ENCODE measurements around the gene CMPK2.
"Not testable (repeated sequence)": the region's sequence is repeated elsewhere in the genome, so short reads cannot be mapped to it uniquely, and the experiment has no call there.

The CMPK2 gene

DNA sequence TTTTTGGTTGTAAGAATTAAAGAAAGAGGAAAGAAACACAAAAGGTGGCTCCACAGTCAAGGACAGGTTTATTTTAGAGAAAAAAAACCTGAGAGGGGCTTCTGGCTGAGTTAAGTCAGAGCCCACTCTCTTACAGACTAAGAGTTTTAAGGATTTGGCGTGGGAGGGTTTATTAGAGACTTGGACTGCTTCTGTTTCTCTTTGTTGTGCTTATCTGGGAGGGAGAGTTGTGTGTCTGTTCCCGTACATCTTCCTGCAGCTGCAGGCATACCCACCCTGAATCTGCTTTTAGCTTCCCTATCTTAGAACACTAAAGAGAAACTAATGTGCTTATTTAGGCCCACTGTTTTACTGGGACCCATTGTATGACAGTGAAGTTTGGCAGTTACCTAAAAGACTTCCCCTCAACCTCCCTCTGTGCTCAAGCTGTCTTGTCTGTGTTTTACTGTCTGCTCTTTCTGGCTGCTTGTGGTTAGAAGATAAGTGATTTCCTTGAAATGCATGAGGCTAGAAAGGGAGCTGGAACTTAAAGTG, 14.6 kb upstream of the CMPK2 start:
- DNase-seq: no peak

DNA sequence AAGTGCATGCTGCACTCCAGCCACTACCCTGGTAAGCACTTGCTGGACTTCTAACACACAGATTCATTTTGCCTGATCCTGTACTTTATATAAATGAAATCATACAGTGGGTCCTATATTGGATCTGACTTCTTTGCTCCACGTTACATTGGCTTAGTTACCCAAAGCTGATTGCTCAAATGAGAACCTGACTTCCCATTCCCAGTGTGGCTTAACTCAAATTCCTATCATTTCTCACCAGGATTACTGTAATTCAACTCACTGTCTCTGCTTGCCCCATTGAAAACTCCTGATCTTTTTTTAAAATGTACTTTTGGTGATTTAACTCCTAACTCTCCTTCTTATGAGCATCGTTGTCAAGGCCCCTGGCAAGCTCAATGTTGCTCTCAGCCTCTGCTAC, 13.3 kb upstream of the CMPK2 start:
- DNase-seq: no peak

DNA sequence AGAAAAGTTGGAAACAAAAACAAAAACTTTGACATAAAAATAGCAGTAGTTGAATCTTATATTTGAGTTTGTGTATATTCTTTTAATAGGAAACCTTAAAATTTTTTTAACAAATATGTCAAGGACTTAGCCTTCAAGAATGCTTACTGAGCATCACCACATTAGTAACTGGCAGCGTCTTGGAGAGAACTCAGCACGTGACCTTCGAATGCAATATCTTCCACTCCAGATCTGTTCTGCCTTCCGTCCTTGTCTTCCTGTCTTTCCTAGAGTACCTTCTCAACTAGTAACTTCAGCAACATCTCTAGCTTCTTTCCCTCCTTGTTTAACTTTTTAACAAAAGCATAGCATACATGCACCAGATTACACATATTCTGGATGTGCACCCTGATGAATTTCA, 12.8 kb upstream of the CMPK2 start:
- DNase-seq: no peak

DNA sequence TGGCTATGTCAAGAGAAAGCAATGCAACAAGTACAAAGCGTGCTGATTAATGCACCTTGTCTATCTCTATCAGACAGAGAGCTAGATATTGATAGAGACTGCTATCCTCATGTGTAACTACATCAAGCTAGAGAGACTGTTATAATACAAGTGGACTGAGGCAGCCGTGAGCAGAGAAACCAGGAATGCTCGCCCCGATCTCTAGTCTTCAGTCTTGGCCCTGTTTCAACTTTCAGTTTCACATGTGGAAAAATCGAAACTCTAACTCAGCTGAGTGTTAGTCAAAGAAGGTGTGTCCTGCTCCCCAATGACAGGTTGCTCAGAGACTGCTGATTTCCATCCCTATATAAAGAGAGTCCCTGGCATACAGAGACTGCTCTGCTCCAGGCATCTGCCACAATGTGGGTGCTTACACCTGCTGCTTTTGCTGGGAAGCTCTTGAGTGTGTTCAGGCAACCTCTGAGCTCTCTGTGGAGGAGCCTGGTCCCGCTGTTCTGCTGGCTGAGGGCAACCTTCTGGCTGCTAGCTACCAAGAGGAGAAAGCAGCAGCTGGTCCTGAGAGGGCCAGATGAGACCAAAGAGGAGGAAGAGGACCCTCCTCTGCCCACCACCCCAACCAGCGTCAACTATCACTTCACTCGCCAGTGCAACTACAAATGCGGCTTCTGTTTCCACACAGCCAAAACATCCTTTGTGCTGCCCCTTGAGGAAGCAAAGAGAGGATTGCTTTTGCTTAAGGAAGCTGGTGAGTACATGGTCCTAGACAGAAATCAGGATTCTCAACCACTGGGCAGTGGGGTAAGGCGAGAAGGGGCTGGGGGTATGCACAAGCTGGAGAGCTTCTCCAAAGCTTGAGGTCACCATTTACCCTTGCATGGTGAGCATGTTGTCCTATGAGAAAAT, 11.9 kb upstream of the CMPK2 start, which contains the start of gene RSAD2:
Gene RSAD2 (plus strand): TSS at position 376 of the 903 bp plus-strand sequence. CDS start 24 bp downstream, at position 400.
- peak; percentile 37 for DNase-seq

DNA sequence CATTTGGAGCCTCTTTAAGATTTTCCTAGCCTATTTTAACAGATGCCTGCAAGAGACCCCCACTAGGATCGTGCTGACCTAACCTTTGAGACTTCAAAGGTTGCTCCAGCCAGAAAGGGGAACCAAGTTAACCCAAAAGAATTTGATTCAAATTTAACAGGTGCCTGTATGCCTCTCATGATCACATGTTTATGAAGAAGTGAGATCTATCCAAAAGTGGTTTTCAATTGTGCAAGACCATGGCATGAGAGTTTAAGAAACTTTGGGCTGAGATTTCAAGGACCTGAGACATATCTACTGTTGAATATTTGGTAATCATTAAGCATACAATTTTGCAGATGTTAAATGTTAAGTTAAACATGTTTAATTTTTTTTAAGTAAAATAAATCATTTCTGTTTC, 10.6 kb upstream of the CMPK2 start:
- DNase-seq: no peak

DNA sequence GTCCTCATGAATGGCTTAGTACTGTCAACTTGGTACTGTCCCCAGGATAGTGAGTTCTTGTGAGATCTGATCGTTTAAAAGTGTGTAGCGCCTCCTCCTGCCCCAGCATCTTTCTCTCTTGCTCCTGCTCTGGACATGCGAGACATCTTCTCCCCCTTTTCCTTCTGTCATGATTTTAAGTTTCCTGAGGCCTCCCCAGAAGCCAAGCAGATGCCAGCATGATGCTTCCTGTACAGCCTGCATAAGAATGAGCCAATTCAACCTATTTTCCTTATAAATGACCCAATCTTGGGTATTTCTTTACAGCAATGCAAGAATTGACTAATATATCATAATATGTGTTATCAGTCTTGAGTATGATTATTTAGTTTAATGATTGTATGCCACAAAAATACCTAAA, 8.3 kb upstream of the CMPK2 start:
- no peak for DNase-seq

DNA sequence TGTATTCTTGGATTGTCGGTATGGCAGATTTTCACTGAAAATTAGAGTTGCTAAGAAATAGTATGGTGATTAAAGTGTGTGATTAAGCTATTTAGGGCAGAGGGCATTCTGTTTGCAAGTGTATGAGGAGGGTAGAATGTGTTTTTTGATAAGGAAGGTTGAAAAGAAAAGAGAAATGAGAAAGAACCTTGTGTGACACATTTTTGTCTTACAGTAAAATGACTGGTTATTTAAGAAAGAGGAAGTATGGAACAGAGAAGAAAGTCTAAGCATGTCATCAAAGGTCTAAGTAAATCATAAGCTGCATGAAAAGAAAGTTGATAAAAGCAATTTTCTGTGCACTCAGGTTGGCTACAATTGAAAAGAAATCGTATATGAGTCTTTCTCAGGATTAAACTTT, 6.7 kb upstream of the CMPK2 start:
- no peak for DNase-seq

DNA sequence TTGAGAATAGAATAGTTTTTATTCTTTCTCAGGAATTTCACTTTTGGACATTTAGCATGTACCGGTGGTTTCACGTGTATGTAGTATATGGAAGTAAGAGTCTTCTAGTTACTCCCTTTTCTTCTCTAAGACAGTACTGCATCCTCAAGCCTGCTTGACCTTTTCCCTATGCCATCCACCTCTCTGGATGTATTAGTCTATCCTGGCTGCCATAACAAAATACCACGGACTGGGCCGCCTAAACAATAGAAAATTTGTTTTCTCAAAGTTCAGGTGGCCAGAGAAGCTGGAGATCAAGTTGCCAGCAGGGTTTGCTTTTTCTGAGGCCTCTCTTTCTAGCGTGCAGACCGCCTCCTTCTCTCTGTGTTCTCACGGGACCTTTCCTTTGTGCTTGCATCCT, 1.3 kb upstream of the CMPK2 start:
- no peak for DNase-seq

DNA sequence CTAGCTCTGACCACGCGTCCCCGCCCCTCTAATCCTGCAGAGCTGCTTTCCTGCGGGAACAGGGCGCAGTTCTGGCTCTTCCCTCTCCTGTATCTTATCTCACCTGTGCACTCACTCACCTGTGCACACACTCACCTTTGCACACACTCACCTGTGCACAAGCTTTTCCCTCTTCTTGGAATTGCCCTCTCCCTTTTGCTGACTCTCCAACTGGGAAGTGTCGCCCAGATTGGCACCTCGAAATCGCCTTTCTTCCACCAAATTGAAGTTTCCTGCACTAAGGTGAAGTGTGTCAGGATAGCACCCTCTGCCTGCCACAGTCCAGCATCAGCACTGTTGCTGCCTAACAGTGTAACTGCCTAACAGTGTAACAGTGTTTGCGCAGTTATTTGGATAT, 566 bp upstream of the CMPK2 start:
- DNase-seq: peak; percentile 75

DNA sequence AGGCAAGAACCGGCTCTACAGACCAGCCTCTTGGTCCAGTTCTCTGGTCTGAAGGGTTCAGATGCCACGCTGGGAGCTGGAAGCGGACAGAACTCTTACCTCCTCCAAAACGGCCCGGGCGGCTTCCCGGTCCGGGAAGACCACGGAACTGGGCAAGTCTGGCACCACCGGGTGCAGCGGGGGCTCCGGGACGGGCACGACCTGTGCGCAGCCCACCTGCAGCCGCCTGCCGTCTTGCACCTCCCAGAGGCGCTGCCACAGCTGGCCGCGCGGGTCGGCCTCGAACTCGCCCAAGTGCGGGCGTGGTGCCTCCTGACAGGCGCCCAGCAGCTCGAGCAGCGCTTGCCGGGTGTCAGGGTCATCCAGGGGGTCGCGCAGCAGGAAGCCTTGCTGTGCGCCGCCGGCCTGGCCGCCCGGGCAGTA, 773 bp downstream of the CMPK2 start:
- DNase-seq: no peak

DNA sequence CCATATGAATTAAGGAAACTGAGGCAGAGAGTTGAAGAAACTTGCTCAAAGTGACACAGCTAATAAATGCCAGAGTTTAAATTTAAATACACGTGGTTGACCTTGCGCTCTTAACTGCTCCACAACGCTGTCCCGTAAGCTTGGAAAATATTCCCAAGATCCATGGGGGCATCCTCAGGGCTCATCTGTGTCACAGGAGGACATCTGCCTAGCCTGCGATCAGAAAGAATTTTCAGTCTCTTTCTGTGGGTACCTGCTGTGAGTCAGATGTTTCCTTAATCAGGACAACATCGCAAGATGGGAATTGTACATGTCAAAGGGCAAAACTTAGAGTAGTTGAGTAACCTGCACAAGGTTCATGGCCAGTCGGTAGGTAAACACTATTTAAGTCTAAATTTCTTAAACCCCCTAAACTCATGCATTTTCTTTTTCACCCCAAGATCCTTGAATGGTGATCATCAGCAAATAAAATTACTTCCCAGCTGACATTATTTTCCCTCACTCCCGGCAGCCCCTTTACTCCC, 1.4 kb downstream of the CMPK2 start:
- DNase-seq: no peak

DNA sequence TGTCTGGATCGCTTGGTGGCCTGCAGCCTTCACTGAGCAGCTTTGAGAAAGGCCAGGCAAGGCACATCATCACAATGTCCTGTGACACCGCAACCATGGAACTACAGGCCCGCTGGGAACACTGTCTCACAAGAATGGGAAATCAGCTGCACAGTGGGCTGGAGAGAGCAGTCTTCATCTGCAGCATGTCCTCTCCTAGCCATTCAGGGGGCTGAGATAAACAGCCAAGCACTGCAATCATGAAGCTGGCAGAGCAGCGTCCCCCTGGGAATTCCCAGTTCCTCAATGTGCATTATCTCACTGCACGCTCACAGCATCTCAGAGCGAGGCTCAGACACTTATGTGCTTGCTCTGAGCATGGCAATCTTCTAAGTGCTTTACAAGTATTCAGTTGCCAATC, 1.9 kb downstream of the CMPK2 start:
- no peak for DNase-seq

DNA sequence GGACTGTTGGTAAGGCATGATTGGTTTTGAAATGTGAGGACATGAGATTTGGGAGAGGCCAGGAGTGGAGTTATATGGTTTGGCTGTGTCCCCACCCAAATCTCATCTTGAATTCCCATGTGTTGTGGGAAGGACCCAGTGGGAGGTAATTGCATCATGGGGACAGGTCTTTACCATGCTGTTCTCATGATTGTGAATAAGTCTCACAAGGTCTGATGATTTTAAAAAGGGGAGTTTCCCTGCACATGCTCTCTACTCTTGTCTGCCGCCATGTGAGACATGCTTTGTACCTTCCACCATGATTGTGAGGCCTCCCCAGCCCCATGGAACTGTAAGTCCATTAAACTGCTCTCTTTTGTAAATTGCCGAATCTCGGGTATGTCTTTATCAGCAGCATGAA, 5.4 kb downstream of the CMPK2 start:
- DNase-seq: no peak

DNA sequence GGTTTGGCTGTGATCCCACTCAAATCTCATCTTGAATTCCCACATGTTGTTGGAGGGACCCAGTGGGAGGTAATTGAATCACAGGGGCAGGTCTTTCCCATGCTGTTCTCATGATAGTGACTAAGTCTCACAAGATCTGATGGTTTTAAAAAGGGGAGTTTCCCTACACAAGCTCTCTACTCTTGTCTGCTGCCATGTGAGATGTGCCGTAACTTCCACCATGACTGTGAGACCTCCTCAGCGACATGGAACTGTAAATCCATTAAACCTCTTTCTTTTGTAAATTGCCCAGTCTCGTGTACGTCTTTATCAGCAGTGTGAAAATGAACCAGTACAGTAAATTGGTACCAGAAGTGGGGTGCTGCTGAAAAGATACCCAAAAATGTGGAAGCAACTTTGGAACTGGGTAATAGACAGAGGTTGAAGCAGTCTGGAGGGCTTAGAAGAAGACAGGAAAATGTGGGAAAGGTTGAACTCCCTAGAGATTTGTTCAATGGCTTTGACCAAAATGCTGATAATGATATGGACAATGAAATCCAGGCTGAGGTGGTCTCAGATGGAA, 7.2 kb downstream of the CMPK2 start:
- DNase-seq: not testable (repeated sequence)

DNA sequence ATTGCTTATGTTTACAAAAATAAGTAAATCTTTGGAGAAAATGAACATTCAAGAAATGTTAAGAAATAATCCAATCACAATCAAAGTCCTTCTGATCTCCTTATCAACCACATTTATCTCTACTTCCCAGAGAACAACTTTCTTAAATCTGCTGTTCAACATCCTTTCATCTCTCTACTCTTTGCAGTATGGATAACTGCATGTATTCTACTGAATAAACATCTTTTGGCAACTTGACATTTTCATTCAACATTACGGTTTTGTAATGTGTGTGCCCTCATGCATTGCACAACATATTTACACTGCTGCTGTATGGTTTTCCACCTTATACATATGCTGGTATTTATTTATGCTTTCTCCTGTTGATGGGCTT, 9.2 kb downstream of the CMPK2 start:
- DNase-seq: no peak

DNA sequence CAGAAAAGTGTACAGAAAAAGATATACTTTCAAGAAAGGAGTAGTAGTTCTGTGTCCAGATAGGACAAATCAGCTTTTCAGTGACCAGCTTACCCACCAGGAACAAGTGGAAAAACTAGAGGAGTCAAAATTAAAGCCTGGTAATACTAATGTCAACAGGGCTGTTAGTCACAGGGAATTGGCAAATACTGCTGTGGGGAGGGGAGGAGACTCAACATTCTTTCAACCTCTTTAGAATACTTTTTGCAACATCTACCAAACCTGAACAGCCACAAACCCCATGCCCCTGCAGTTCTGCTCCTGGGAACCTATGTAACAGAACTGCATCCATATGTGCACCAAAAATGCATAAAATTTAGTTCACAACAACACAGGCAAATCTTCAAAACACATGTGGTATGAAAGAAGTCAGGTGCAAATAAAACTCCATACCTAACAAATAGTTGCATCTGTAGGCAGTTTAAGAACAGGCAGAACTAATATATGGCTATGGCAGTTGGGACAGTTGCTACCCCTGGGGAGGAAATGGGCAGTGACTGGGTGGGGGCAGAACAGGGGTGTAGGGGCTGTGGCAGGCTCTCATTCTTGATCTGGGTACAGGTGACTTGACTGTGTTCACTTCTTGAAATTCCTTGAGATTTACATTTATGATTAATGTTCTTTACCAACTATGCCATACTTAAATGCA, 9.7 kb downstream of the CMPK2 start:
- DNase-seq: no peak

DNA sequence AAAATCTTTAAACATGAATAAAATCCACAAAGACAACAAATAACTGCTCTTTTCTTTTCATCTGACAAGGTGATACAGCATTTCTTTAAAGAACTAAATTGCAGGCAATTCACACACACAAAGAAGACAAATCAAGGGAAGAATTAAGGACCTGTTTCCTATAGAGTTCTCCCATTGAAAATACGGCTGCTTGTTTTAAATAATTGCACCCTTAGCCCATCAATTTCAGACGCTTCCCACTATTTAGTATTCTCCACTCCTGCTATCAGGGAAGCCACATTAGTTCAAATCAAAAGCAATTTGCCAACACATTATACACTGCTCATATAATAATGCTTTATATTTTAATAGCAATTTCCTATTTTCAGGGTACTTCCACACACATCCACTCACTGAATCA, 11.3 kb downstream of the CMPK2 start:
- no peak for DNase-seq

DNA sequence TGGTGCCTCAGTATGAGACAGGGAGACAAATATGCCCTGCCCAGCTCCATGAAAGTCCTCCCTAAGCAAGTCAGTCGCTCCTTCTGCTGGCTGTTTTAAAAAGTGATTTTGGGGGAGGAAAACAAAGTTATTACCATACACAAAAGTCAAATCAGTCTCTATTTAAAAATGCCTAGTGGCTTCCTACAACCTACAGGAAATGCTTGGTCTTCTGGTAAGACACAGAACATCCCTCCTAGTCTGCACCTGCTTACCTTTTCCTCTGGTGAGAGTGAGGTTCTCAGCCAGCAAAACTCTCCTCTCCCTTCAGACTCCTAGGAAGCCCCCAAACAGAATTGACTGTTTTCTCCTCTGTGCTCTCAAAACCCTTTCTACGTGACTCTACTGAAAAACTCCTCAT, 13.5 kb downstream of the CMPK2 start:
- DNase-seq: no peak

DNA sequence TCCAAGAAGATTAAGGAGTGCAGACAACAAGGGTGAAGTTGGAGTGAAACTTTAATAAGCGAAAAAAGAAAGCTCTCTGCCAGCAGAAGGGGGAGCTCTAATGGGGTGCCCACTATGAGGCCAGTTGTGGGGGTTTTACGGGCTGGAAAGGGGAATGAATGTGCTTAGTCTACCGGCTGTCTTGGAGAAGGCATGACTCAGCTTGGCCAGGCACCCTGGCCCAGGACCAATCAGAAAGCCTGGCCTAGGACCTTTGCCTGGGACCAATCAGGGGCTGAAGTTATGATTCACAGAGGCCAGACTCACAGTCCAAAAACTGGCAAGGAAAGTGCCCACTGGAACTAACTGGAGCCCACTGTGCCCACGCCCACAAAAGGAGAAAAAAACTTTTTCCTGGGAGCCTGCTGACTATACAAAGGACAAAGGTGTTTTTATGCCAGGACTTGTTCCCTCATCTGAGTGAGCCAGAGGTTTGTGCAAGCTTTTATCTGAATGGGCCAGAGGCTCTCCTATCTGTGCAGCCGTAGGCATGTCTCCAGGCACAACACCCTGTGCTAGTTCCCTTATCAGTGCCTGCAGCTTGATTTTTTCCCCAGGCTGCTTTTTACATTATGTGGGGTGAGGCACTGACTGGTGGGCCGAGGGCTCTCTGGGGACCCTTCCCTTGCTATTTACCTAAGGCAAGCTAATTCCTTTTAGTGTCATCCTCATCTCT, 18.6 kb downstream of the CMPK2 start:
- no peak for DNase-seq

DNA sequence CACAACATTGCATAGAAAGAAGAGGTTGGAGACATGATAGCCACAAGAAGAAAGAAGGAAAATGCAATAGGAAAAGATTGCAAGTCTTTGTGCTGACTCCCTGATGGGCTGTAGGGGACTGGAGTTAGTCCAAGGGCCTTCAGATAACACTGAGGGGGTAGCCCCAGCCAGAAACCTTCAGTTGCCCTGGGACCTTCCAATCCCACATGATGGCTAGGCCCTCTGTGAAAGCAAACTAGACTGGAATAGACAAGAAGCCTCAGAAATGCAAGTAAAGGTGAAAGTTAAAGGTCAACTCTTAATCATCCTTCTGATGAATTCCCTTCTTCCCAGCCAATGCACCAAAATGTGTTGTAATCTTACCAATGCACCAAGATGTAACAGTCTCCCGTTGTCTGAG, 19.2 kb downstream of the CMPK2 start:
- no peak for DNase-seq

DNA sequence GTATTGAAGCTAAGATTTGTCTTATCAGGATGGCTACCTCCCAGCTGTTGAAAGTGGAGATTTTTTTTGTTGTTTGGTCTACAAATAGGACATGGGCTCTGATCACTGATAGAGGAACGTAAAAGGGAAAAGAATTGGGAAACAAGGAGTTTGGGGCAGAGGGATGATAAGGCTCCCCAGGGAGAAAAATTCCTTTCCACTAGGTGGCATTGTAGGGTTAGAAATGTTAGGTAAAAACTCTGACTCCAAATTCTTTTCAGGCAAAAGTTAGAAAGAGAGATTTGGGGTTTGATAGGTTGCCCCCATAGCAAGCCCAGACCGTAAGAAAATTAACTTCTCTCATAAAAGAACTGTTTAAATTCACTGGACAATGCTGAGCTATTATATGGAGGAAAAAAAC, 19.8 kb downstream of the CMPK2 start:
- no peak for DNase-seq

DNA sequence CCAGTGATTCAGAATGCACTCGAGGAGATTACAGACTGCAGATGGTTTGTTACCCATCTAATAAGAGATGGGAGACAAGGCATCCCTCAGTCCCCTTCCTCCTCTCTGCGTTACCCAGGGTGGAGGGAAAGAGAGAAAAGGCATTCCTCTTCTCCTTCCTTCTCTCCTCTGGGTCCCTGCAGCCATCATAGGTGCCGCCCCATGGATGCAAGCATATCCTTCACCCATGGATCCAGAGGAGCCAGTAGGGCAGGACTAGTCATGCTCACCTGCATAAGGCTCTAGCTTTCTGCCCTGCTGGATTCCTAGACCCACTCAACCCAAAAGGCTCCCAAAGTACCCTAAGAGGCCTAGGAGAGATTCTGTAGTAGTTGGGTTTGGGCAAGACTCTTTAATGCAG, 20.4 kb downstream of the CMPK2 start:
- no peak for DNase-seq

Data from NCI-H1694 treated with DMSO at 0.1 percent for 48 hours (cell line).